B cell (primary cell): ENCODE data around the gene PRKAG2. TPM values are rescaled to one million over a fixed set of nuclear protein-coding genes. Genes with fewer than 3 reads are reported as not detected.

ENCODE experiments used
- ATAC-seq: fragments of 200-7000 bp; cut with Tn5 transposase; one replicate; pipeline ENCODE4 v1.10.0; 2021; ENCODE audit warnings: low read depth, mild to moderate bottlenecking, moderate number of reproducible peaks, moderate library complexity
- CTCF ChIA-PET: fragments of 350-600 bp; sonication (Branson Sonifier 250); formaldehyde crosslinking; loops from one replicate; lab custom pipeline; 2021; ENCODE audit warnings: antibody characterized with exemption, inconsistent platforms; lab: Charles Lee
- POLR2A ChIA-PET: fragments of 350-600 bp; sonication (Branson Sonifier 250); formaldehyde crosslinking; loops from one replicate; lab custom pipeline; 2021; ENCODE audit warnings: antibody characterized with exemption; lab: Charles Lee
- DNase-seq: peaks from one replicate; pipeline ENCODE4 v3.0.0; 2013
- H2AFZ ChIP-seq: 2 replicates; pipeline ENCODE4 v1.6.1; 2012; ENCODE audit warnings: mild to moderate bottlenecking, low read depth, low read length; ENCODE audit not compliant: insufficient read depth, poor library complexity, severe bottlenecking
- H3K27ac ChIP-seq, 2 donors: 1 replicate in 1 of 2; 2 replicates in 1 of 2; pipeline ENCODE4 v1.5.1; 2012 to 2013; ENCODE audit warnings: low read length in 2 of 2, mild to moderate bottlenecking in 2 of 2, moderate library complexity in 1 of 2
- H3K27me3 ChIP-seq, 4 experiments: fragments of 200-600 bp in 1 of 4; sonication (generic) in 1 of 4; replicated peaks in 1 of 4; 1 replicate in 2 of 4; 2 replicates in 2 of 4; pipeline versions ENCODE4 v1.6.1 to v1.7.0; 2013 to 2016; ENCODE audit warnings: low read length in 3 of 4, mild to moderate bottlenecking in 2 of 4, mixed read lengths in 1 of 4, moderate library complexity in 1 of 4; ENCODE audit not compliant: insufficient read depth in 4 of 4, control insufficient read depth in 3 of 4; ENCODE audit errors: control extremely low read depth in 1 of 4
- H3K36me3 ChIP-seq, 2 experiments: replicated peaks in 1 of 2; 1 replicate in 1 of 2; 2 replicates in 1 of 2; pipeline versions ENCODE4 v1.6.1 to v1.7.1; 2013; ENCODE audit warnings: low read length in 1 of 2; ENCODE audit not compliant: insufficient read depth in 2 of 2, control insufficient read depth in 1 of 2; ENCODE audit errors: control extremely low read depth in 1 of 2, extremely low read depth in 1 of 2
- H3K4me1 ChIP-seq, 2 donors: fragments of 200-600 bp in 1 of 2; sonication (generic) in 1 of 2; 1 replicate in 1 of 2; 2 replicates in 1 of 2; pipeline versions ENCODE4 v1.5.1 to v1.6.1; 2013 to 2017; ENCODE audit warnings: low read length in 2 of 2; ENCODE audit not compliant: control insufficient read depth in 2 of 2, insufficient read depth in 2 of 2
- H3K4me2 ChIP-seq: replicated peaks from 2 replicates; pipeline ENCODE3; 2012; ENCODE audit warnings: mild to moderate bottlenecking, low read depth, low read length; ENCODE audit not compliant: poor library complexity, severe bottlenecking
- H3K4me3 ChIP-seq, 5 experiments: fragments of 200-600 bp in 1 of 5; sonication (generic) in 1 of 5; 1 replicate in 3 of 5; 2 replicates in 2 of 5; pipeline versions ENCODE4 v1.5.1 to v1.7.0; 2011 to 2016; ENCODE audit warnings: low read length in 4 of 5, mild to moderate bottlenecking in 4 of 5, low read depth in 2 of 5, control low read depth in 1 of 5, moderate library complexity in 1 of 5; ENCODE audit not compliant: insufficient read depth in 1 of 5; ENCODE audit errors: control extremely low read depth in 1 of 5, extremely low read depth in 1 of 5
- H3K79me2 ChIP-seq: fragments of 200-600 bp; sonication (generic); one replicate; pipeline ENCODE4 v1.6.0; 2016; ENCODE audit warnings: low read length; ENCODE audit not compliant: control insufficient read depth, insufficient read depth
- H3K9ac ChIP-seq: fragments of 200-600 bp; sonication (generic); 2 replicates; pipeline ENCODE4 v1.6.1; 2017; ENCODE audit warnings: mild to moderate bottlenecking, low read length, moderate library complexity
- H3K9me3 ChIP-seq, 3 donors: one replicate each; pipeline versions ENCODE4 v1.6.1 to v1.7.1; 2013; ENCODE audit warnings: low read length in 2 of 3; ENCODE audit not compliant: control insufficient read depth in 2 of 3, insufficient read depth in 1 of 3; ENCODE audit errors: control extremely low read depth in 1 of 3
- H4K20me1 ChIP-seq: 2 replicates; pipeline ENCODE4 v1.6.0; 2012; ENCODE audit warnings: mild to moderate bottlenecking, low read length; ENCODE audit not compliant: insufficient read depth, control insufficient read depth, poor library complexity, severe bottlenecking
- H3K27ac Mint-ChIP-seq: one replicate; pipeline ENCODE4 v1.8.0; 2021; ENCODE audit warnings: mixed read lengths
- H3K27me3 Mint-ChIP-seq: one replicate; pipeline ENCODE4 v1.8.0; 2021; ENCODE audit warnings: mixed read lengths
- H3K4me1 Mint-ChIP-seq: one replicate; pipeline ENCODE4 v1.8.0; 2021; ENCODE audit warnings: mixed read lengths
- H3K4me3 Mint-ChIP-seq: one replicate; pipeline ENCODE4 v1.8.0; 2021; ENCODE audit warnings: mixed read lengths
- H3K9me3 Mint-ChIP-seq: one replicate; pipeline ENCODE4 v1.8.0; 2022; ENCODE audit warnings: mixed read lengths; ENCODE audit not compliant: insufficient read depth
- CTCF ChIP-seq: fragments of 200-600 bp; IDR thresholded peaks from one replicate; pipeline ENCODE4 v1.8.0; 2022; ENCODE audit warnings: antibody characterized with exemption, mild to moderate bottlenecking
- EZH2 ChIP-seq: IDR thresholded peaks from 2 replicates; pipeline ENCODE4 v1.6.1; 2012; ENCODE audit warnings: borderline replicate concordance, low read depth, mild to moderate bottlenecking, moderate library complexity, low read length; ENCODE audit not compliant: insufficient read depth, poor library complexity, severe bottlenecking
- WGBS: methylation state at CpG from one replicate; pipeline ENCODE4 v1.1.5; 2013; ENCODE audit warnings: missing lambda C conversion rate; ENCODE audit not compliant: insufficient coverage; 5-methylcytosine and 5-hydroxymethylcytosine counted together
- intact Hi-C: fragments of 100-400 bp; cut with micrococcal nuclease; formaldehyde crosslinking; loops from one replicate; pipeline ENCODE4 v1.10.0; 2022
- polyA plus RNA-seq: library from polyadenylated mRNA; depleted of rRNA; stranded (reverse); fragments of >200 nt; gene quantifications from 2 replicates; pipeline ENCODE4 v1.2.3, GENCODE V29; 2012
- total RNA-seq, 2 donors: library from RNA; stranded (reverse); fragments of 120-200 nt in 1 of 2; gene quantifications; 1 replicate in 1 of 2; 2 replicates in 1 of 2; pipeline versions ENCODE4 v1.2.3 to v1.2.4, GENCODE V29; 2013 to 2022

The PRKAG2 gene
- total and polyA plus RNA-seq, 2 donors (not counting 1 experiment from before 2014, with no cell fraction given), result 22.1 to 56.3 TPM

GRCh38 chr7:151849008-151849878 lies 27.7 kb downstream of the PRKAG2 start:
- no peak overlapping the region for H3K9ac ChIP-seq
- Mint-ChIP-seq H3K4me3 (no peak overlapping the region), H3K27ac (no peak overlapping the region), H3K9me3 (no peaks in the 10 kb centered on the region), H3K27me3 (no peaks in the 10 kb centered on the region), H3K4me1 (peaks cover 34% of the 10 kb centered on the region)
- peaks cover 55% of the 10 kb centered on the region for H3K79me2 ChIP-seq
- TF ChIP-seq EZH2 (no peak), CTCF (no peak)
- POLR2A ChIA-PET, result no interaction called here
- peaks cover 0 to 3% of the 10 kb centered on the region in 2 experiments for H3K36me3 ChIP-seq
- intact Hi-C loops, result no loop called here
- no peaks in the 10 kb centered on the region for H3K27me3 ChIP-seq
- CTCF ChIA-PET, result interaction anchor here (2.5 kb wide), 1 partner anchor 66 kb away, joined by 13 read pairs; no protein-coding TSS in a partner anchor
- 91% methylated on average over 22 of the region's 26 CpGs for WGBS
- H3K9me3 ChIP-seq, result peaks cover 0 to 3% (median 0%) of the 10 kb centered on the region in 3 donors
- H3K4me3 ChIP-seq, result no peak overlapping the region
- H4K20me1 ChIP-seq, result peaks cover 49% of the 10 kb centered on the region
- no peak overlapping the region for H2AFZ ChIP-seq
- no peak overlapping the region for H3K4me2 ChIP-seq
- DNase-seq, result no peak
- H3K4me1 ChIP-seq, result peaks cover 21 to 31% of the 10 kb centered on the region in 2 donors
- no peak overlapping the region for H3K27ac ChIP-seq
- ATAC-seq, result no peak

- H3K27ac ChIP-seq, result no peak overlapping the region
- H3K27me3 Mint-ChIP-seq, result no peaks in the 10 kb centered on the region
- H3K27ac Mint-ChIP-seq, result no peak overlapping the region
- H3K4me1 ChIP-seq, result peaks cover 21 to 31% of the 10 kb centered on the region in 2 donors
- no peak overlapping the region for H3K4me2 ChIP-seq
- H3K27me3 ChIP-seq, result no peaks in the 10 kb centered on the region
- 95% methylated on average over 5 of the region's 10 CpGs for WGBS
- no peak overlapping the region for H3K4me3 ChIP-seq
- POLR2A ChIA-PET, result no interaction called here
- DNase-seq (no peak), ATAC-seq (no peak)
- CTCF ChIA-PET, result interaction anchor here (1.2 to 1.5 kb wide), 2 partner anchors 9 to 28 kb away, joined by 3 to 6 read pairs; no protein-coding TSS in a partner anchor
- intact Hi-C loops, result no loop called here
- H2AFZ ChIP-seq, result no peak overlapping the region
- H3K79me2 ChIP-seq, result peaks cover 55% of the 10 kb centered on the region
- peaks cover 0 to 6% of the 10 kb centered on the region in 2 experiments for H3K36me3 ChIP-seq
- H3K4me3 Mint-ChIP-seq, result no peak overlapping the region
- TF ChIP-seq CTCF (no peak), EZH2 (no peak)
- H4K20me1 ChIP-seq, result peaks cover 49% of the 10 kb centered on the region
- no peaks in the 10 kb centered on the region for H3K9me3 Mint-ChIP-seq
- peaks cover 0 to 3% (median 0%) of the 10 kb centered on the region in 3 donors for H3K9me3 ChIP-seq
- no peak overlapping the region for H3K9ac ChIP-seq
- peaks cover 25% of the 10 kb centered on the region for H3K4me1 Mint-ChIP-seq
Observed at GRCh38 chr7:151847681-151848081, 29.2 kb downstream of the PRKAG2 start.
